Activated CD4-positive, alpha-beta T cell treated with anti-CD3 and anti-CD28 coated beads, Interleukin-2, amount 50 U/mL, for 1 hour (primary cell): ENCODE measurements around the gene OTC.

ENCODE experiments used
- DNase-seq: peaks from one replicate; pipeline ENCODE4 v3.0.0-alpha.2; 2020

The OTC gene

GRCh38 chrX:38352362-38352761 lies at the start of gene OTC:
OTC (plus strand) TSS chrX:38352604; CDS start chrX:38352697, 93 bp downstream.
- no peak for DNase-seq

GRCh38 chrX:38304010-38304409 lies 48.4 kb upstream of the OTC start:
- no peak for DNase-seq

GRCh38 chrX:38305971-38306370 lies 46.4 kb upstream of the OTC start:
- no peak for DNase-seq

- no peak for DNase-seq
These were observed 40.7 kb upstream of the OTC start for GRCh38 chrX:38311743-38312142.

- DNase-seq, result no peak
These were observed 40.0 kb upstream of the OTC start for GRCh38 chrX:38312436-38312835.

- no peak for DNase-seq
These were observed 39.2 kb upstream of the OTC start for GRCh38 chrX:38313190-38313589.

- DNase-seq, result no peak
These were observed 37.2 kb upstream of the OTC start for GRCh38 chrX:38315186-38315585.

- DNase-seq, result no peak
These were observed 34.2 kb upstream of the OTC start for GRCh38 chrX:38318196-38318595.

- no peak for DNase-seq
These were observed 33.8 kb upstream of the OTC start for GRCh38 chrX:38318606-38319005.

GRCh38 chrX:38320819-38321218 lies 31.6 kb upstream of the OTC start:
- DNase-seq, result no peak

- no peak for DNase-seq
These were observed 26.3 kb upstream of the OTC start for GRCh38 chrX:38326086-38326485.

GRCh38 chrX:38327007-38327774 lies 25.2 kb upstream of the OTC start, which contains the start of gene RPGR:
RPGR (minus strand) TSS chrX:38327509; CDS start chrX:38327367, 142 bp downstream.
- DNase-seq, result peak; percentile 88

- no peak for DNase-seq
These were observed 24.7 kb upstream of the OTC start for GRCh38 chrX:38327775-38328081.

GRCh38 chrX:38332505-38332904 lies 19.9 kb upstream of the OTC start:
- DNase-seq, result no peak

GRCh38 chrX:38335382-38335781 lies 17.0 kb upstream of the OTC start:
- DNase-seq, result no peak

- DNase-seq, result no peak
These were observed 15.7 kb upstream of the OTC start for GRCh38 chrX:38336538-38337240.

GRCh38 chrX:38341442-38341841 lies 11.0 kb upstream of the OTC start:
- no peak for DNase-seq

GRCh38 chrX:38342853-38343778 lies 9.3 kb upstream of the OTC start:
- DNase-seq, result no peak

- DNase-seq, result no peak
These were observed 6.3 kb upstream of the OTC start for GRCh38 chrX:38346150-38346549.

- no peak for DNase-seq
These were observed 5.3 kb upstream of the OTC start for GRCh38 chrX:38347136-38347535.

- no peak for DNase-seq
These were observed 1.1 kb upstream of the OTC start for GRCh38 chrX:38351346-38351745.

GRCh38 chrX:38356401-38356800 lies 4.0 kb downstream of the OTC start:
- DNase-seq, result no peak
